ENCODE measurements around the gene UBR2. TPM values are rescaled to one million over a fixed set of nuclear protein-coding genes. Genes with fewer than 3 reads are reported as not detected.
"Not testable (repeated sequence)": the region's sequence is repeated elsewhere in the genome, so short reads cannot be mapped to it uniquely, and the experiment has no call there.

UBR2 gene
- total RNA-seq, 6 experiments from 2014 or later = 18.0 to 20.5 (median 19.9) TPM

GRCh38 chr6:42572523-42572922, 8.7 kb downstream of the UBR2 start:
- DNase-seq = no peak
- Mint-ChIP-seq H3K27ac (no peak overlapping the region), H3K4me1 (ENCODE audit: low read depth) (peaks cover 39% of the 10 kb centered on the region), H3K36me3 (ENCODE audit: low read depth) (peaks cover 19% of the 10 kb centered on the region), H3K27me3 (ENCODE audit: insufficient read depth) (no peaks in the 10 kb centered on the region; the same call in 1 of the 2 replicates), H3K4me3 (no peak overlapping the region), H3K9me3 (no peaks in the 10 kb centered on the region)
- TF ChIP-seq CTCF (IDR thresholded peaks at IDR 0.05) = no peak

- DNase-seq; H3K4me3 Mint-ChIP-seq; H3K27me3 Mint-ChIP-seq (ENCODE audit: insufficient read depth); H3K9me3 Mint-ChIP-seq; H3K27ac Mint-ChIP-seq: not testable (repeated sequence)
- Mint-ChIP-seq H3K36me3 (ENCODE audit: low read depth) (peaks cover 23% of the 10 kb centered on the region), H3K4me1 (ENCODE audit: low read depth) (peaks cover 22% of the 10 kb centered on the region)
Measured at GRCh38 chr6:42576538-42576937, 12.7 kb downstream of the UBR2 start.

GRCh38 chr6:42598300-42598699, 34.5 kb downstream of the UBR2 start:
- 0 out of 2 replicates have a peak overlapping the region, but pooled peaks have one; percentile 9 for H3K27ac Mint-ChIP-seq
- peaks cover 26% of the 10 kb centered on the region for H3K36me3 Mint-ChIP-seq (ENCODE audit: low read depth)
- H3K4me1 Mint-ChIP-seq (ENCODE audit: low read depth) = peaks cover 12% of the 10 kb centered on the region; the same call in 1 of the 2 replicates
- no peak for DNase-seq
- H3K9me3 Mint-ChIP-seq = no peaks in the 10 kb centered on the region
- no peak overlapping the region for H3K4me3 Mint-ChIP-seq
- no peaks in the 10 kb centered on the region for H3K27me3 Mint-ChIP-seq (ENCODE audit: insufficient read depth)
- no peak for TF ChIP-seq CTCF (IDR thresholded peaks at IDR 0.05)

- no peaks in the 10 kb centered on the region for H3K27me3 Mint-ChIP-seq (ENCODE audit: insufficient read depth)
- H3K36me3 Mint-ChIP-seq (ENCODE audit: low read depth) = peaks cover 26% of the 10 kb centered on the region
- H3K4me3 Mint-ChIP-seq = no peak overlapping the region
- TF ChIP-seq CTCF (IDR thresholded peaks at IDR 0.05) = no peak
- H3K9me3 Mint-ChIP-seq = no peaks in the 10 kb centered on the region
- H3K27ac Mint-ChIP-seq = no peak overlapping the region
- H3K4me1 Mint-ChIP-seq (ENCODE audit: low read depth) = peaks cover 5% of the 10 kb centered on the region; the same call in 1 of the 2 replicates
- DNase-seq = no peak
Measured at GRCh38 chr6:42599558-42599957, 35.7 kb downstream of the UBR2 start.

- no peak for TF ChIP-seq CTCF (IDR thresholded peaks at IDR 0.05)
- Mint-ChIP-seq H3K36me3 (ENCODE audit: low read depth) (peaks cover 17% of the 10 kb centered on the region; the same call in 1 of the 2 replicates), H3K9me3 (no peaks in the 10 kb centered on the region), H3K27ac (no peak overlapping the region), H3K4me3 (no peak overlapping the region), H3K27me3 (ENCODE audit: insufficient read depth) (no peaks in the 10 kb centered on the region; the same call in 1 of the 2 replicates), H3K4me1 (ENCODE audit: low read depth) (peaks cover 5% of the 10 kb centered on the region; the same call in 1 of the 2 replicates)
- DNase-seq = no peak
Measured at GRCh38 chr6:42604150-42604549, 40.3 kb downstream of the UBR2 start.

- H3K36me3 Mint-ChIP-seq (ENCODE audit: low read depth) = peaks cover 23% of the 10 kb centered on the region; the same call in 1 of the 2 replicates
- not testable (repeated sequence) for H3K4me3 Mint-ChIP-seq; H3K9me3 Mint-ChIP-seq; H3K27ac Mint-ChIP-seq; H3K4me1 Mint-ChIP-seq (ENCODE audit: low read depth); H3K27me3 Mint-ChIP-seq (ENCODE audit: insufficient read depth); DNase-seq
Measured at GRCh38 chr6:42604699-42605098, 40.9 kb downstream of the UBR2 start.

- no peak for TF ChIP-seq CTCF (IDR thresholded peaks at IDR 0.05)
- no peak for DNase-seq
- no peaks in the 10 kb centered on the region for H3K4me1 Mint-ChIP-seq (ENCODE audit: low read depth)
- no peak overlapping the region for H3K27ac Mint-ChIP-seq
- H3K4me3 Mint-ChIP-seq = no peak overlapping the region
- H3K36me3 Mint-ChIP-seq (ENCODE audit: low read depth) = peaks cover 25% of the 10 kb centered on the region; the same call in 1 of the 2 replicates
- H3K27me3 Mint-ChIP-seq (ENCODE audit: insufficient read depth) = no peaks in the 10 kb centered on the region; the same call in 1 of the 2 replicates
- H3K9me3 Mint-ChIP-seq = no peaks in the 10 kb centered on the region
Measured at GRCh38 chr6:42610416-42610815, 46.6 kb downstream of the UBR2 start.
